Left ventricle myocardium superior (tissue), 1 donor: ENCODE data around the gene MRPS18A. TPM values are rescaled to one million over a fixed set of nuclear protein-coding genes. Genes with fewer than 3 reads are reported as not detected.

Source experiments
- ATAC-seq: fragments of 200-7000 bp; cut with Tn5 transposase; one replicate; pipeline ENCODE4 v1.9.1; 2020; ENCODE audit warnings: mild to moderate bottlenecking, moderate library complexity
- DNase-seq: peaks from one replicate; pipeline ENCODE4 v3.0.0-alpha.2; 2020
- intact Hi-C: fragments of 100-400 bp; cut with micrococcal nuclease; formaldehyde crosslinking; loops from one replicate; pipeline ENCODE4 v1.11.0; 2022
- total RNA-seq: library from RNA; stranded (reverse); fragmentation: NEBNext Ultra II Directional; extraction: Animal tissue kit (Norgen Biotek cat#: 25700); gene quantifications from one replicate; pipeline ENCODE4 v1.2.1, GENCODE V29; 2021
- donor health status: DM: no; HTN: yes; CAD: no; lungs with severe emphysema.

MRPS18A gene
- total RNA-seq, 1 donor from 2014 or later, result 46.0 TPM

DNA sequence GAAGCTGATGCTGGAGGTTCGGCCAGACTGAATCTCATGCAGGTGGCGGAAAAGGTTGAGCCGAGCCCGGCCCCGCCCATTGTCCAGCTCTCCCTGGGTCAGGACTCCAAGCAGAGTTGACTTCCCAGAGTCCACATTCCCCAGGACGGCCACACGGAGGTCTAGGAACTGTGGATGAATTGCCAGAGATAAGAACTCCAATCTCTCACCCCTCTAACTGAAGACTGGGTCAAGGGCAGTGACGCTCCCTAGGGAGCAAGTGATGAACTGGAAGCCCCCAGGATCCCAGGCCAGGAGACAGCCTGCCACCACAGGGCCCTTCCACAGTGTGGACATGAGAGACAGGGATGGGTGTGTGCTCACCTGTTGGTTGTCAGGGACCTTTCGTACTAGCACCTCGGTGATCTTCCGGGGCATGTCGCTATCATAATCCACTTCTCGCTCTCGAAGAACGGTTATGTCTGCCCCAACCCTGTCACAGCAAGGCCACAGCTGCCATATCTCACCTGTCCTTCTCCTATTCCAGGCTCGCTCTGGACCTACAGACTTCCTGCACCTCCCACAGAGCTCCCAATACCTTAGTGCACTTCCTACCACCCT is 62.1 kb downstream of the MRPS18A start:
- DNase-seq (no peak), ATAC-seq (no peak)
- intact Hi-C loops, result no loop called here

DNA sequence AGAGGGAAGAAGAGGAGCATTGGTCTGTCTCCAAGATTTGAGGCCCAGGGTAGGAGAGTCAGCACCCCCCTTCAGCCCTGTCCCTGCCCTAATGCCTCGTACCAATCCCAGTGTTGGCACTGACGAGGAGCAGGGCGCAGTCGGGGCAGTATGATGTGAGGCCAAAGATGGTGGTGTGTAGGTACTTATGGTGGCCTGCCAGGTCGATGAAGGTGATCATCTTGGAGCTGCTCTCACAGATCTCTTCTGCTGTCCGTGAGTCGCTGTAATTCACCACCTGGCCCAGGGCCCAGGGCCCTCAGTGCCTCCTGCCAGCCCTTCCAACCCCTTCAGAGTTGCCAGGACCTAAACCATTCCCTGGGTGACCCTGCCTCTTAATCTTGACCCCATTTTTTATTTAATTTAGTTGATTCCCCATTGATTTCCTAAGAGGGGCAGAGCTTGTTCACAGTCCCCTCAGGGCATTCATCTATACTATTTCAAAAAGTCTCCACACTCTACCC is 62.8 kb downstream of the MRPS18A start:
- intact Hi-C loops, result no loop called here
- ATAC-seq (no peak), DNase-seq (peak; percentile 18)

DNA sequence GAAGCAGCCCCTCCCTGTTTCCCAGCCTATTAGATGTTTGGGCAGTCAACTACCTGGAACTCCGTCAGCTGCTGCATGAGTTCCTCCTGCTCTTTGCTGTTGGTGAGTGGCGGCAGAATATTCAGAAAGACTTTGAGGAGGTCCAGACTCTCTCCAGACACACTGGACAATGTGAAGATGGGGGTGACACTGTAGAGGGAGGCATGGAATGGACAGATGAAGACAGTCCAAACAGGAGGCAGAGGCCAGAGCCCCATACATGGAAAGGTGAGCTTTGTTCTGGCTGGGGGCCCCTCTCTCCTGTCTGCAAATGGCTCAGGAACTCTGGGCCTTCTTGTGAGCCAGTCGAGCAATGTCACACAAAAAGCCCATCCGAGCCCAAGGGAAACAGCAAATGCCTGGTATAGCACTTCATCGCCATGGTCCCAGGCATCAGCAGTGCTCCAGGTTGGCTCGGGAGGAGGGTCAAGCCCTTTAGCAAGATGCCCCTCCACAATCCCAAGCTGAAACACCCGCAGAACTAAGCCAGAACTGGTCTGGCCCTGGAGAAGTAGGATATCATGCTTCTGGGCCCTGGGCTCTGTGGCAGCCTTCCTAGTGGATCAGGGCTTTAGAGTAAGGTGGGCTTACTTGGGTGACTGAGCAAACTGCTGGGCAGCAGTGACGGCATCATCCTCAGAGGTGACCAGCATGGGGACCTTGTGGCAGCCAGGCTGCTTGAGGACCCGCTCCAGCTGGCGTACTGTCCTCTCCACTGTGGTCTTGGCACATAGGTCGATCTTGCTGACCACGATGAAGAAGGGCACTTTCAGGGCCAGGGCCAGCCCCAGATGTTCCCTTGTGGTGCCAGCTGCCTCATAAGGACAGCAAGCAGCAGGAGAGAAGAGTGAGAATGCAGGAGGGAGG is 63.5 kb downstream of the MRPS18A start:
- ATAC-seq (no peak), DNase-seq (peak; percentile 21)
- intact Hi-C loops, result no loop called here

DNA sequence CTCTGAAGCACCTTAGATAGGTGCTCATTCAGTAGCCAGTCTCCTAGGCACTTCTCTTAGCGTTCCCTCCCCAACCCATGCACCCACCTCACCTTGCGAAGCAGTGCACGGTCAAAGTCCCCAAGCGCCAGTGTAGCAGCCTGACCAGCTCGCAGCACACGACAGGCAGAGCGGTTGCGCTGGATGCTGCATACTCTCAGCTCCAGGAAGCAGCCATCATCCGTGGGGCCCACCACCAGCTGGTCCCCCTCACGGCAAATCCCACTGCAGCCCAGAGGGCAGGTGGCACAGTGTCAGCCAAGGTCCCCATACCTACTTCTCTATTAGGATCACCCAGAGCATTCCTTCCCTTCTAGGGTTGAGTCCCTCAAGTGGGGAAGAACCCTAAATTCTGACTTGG is 65.0 kb downstream of the MRPS18A start:
- intact Hi-C loops, result no loop called here
- DNase-seq (peak; percentile 15), ATAC-seq (no peak)

DNA sequence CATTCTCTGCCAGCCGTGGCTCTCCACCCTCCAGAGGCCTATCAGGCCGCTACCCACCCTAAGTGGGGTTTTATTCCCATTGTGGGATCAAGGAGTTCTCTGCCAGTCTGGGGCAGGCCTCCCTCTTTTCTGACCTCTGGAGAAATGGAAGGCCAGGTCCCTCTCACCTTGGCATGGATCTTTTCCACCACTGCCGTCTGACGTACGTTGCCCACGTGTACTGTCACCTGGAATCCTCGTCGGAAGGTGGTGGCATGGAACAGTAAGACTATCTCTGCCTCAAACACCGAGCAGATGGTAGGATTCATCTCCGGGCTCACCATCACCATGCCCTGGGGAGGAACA is 65.8 kb downstream of the MRPS18A start:
- ATAC-seq (no peak), DNase-seq (no peak)
- intact Hi-C loops, result no loop called here

Other genes starting within 250 kb of the MRPS18A start
- 1.2 TPM for gene DLK2, start 232.2 kb downstream of the MRPS18A start, total RNA-seq
- 23.2 TPM for gene TJAP1, start 210.2 kb downstream of the MRPS18A start, total RNA-seq
- 1.0 TPM for gene LRRC73, start 177.4 kb downstream of the MRPS18A start, total RNA-seq
- 63.0 TPM for gene YIPF3, start 170.9 kb downstream of the MRPS18A start, total RNA-seq
- 16.9 TPM for gene POLR1C, start 170.7 kb downstream of the MRPS18A start, total RNA-seq
- gene XPO5, start 111.8 kb downstream of the MRPS18A start, total RNA-seq, result 13.1 TPM
- 8.7 TPM for gene POLH, start 111.6 kb downstream of the MRPS18A start, total RNA-seq
- 23.6 TPM for gene GTPBP2, start 58.5 kb downstream of the MRPS18A start, total RNA-seq
- gene MAD2L1BP, start 52.0 kb downstream of the MRPS18A start, total RNA-seq, result 28.3 TPM
- 0.15 TPM for gene RSPH9, start 42.8 kb downstream of the MRPS18A start, total RNA-seq
- 261 TPM for gene VEGFA, start 82.4 kb upstream of the MRPS18A start, total RNA-seq